ENCODE measurements around the gene THSD7A. TPM values are rescaled to one million over a fixed set of nuclear protein-coding genes. Genes with fewer than 3 reads are reported as not detected.

THSD7A gene
- polyA plus RNA-seq, 1 donor (not counting 4 experiments of a cell fraction or from before 2014, with no cell fraction given) = not detected

DNA sequence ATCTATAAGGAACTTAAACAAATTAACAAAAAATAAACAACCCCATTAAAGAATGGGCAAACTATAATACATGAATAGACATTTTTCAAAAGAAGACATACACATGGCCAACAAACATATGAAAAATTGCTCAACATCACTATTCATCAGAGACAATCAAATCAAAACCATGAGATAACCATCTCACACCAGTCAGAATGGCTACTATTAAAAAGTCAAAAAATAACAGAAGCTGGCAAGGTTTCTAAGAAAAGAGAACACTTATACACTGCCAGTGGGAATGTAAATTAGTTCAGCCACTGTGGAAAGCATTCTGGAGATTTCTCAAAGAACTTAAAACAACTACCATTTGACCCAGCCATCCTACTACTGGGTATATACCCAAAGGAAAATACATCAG is 280.5 kb downstream of the THSD7A start:
- Histone ChIP-seq H3K9me1 (ENCODE audit: control insufficient read depth, extremely low read depth, insufficient read depth, low read length) (no peaks in the 10 kb centered on the region), H3K27ac (ENCODE audit: control insufficient read depth, insufficient read depth, low read length) (no peak overlapping the region), H3K27me3 (ENCODE audit: control insufficient read depth, extremely low read depth, insufficient read depth, low read length) (no peaks in the 10 kb centered on the region), H3K36me3 (ENCODE audit: control insufficient read depth in 2 of 2, extremely low read depth in 1 of 2, insufficient read depth in 2 of 2, low read length in 2 of 2) (no peaks in the 10 kb centered on the region), H2AFZ (ENCODE audit: control insufficient read depth, low read length) (no peak overlapping the region), H3K4me2 (ENCODE audit: control insufficient read depth, extremely low read depth, insufficient read depth, low read depth, low read length) (no peak overlapping the region), H3K9me3 (ENCODE audit: control insufficient read depth, low read depth, low read length) (no peaks in the 10 kb centered on the region), H3K4me3 (ENCODE audit: control insufficient read depth in 2 of 3, extremely low read depth in 1 of 3, insufficient read depth in 2 of 3, low read depth in 1 of 3, low read length in 3 of 3) (no peak overlapping the region), H4K20me1 (ENCODE audit: control insufficient read depth, extremely low read depth, insufficient read depth, low read length) (no peaks in the 10 kb centered on the region), H3K79me2 (ENCODE audit: control insufficient read depth, insufficient read depth, low read length) (no peaks in the 10 kb centered on the region), H3K4me1 (ENCODE audit: control insufficient read depth, extremely low read depth, insufficient read depth, low read length) (no peaks in the 10 kb centered on the region), H3K9ac (ENCODE audit: control insufficient read depth, extremely low read depth, insufficient read depth, low read length) (no peak overlapping the region)
- DNase-seq (ENCODE audit: low read depth, low spot score) (no peak), FAIRE-seq (no peak)
- dilution Hi-C loops (cut with MboI; ENCODE audit: extremely low pct_ligation_motif_present, low sequenced_read_pairs) = no loop called here
- TF ChIP-seq EZH2 (IDR thresholded peaks at IDR 0.05; ENCODE audit: low read length) = no peak
- TF ChIP-seq CTCF (optimal IDR thresholded peaks at IDR 0.05 in 1 of 3, IDR thresholded peaks at IDR 0.05 in 1 of 3, conservative IDR thresholded peaks at IDR 0.05 in 1 of 3; ENCODE audit: extremely low read depth in 1 of 3, insufficient read depth in 2 of 3, low read length in 3 of 3) = no peak

DNA sequence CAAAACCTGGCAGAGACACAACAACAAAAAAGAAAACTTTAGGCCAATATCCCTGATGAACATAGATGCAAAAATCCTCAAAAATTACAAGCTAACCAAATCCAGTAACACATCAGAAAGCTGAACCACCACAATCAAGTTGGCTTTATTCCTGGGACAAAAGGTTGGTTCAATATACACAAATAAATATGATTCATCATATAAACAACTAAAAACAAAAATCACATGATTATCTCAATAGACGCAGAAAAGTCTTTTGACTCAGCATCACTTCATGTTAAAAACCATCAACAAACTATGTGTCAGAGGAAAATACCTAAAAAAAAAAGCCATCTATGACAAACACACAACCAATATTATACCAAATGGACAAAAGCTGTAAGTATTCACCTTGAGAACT is 283.5 kb downstream of the THSD7A start:
- H3K36me3 ChIP-seq (ENCODE audit: control insufficient read depth in 2 of 2, extremely low read depth in 1 of 2, insufficient read depth in 2 of 2, low read length in 2 of 2) = no peaks in the 10 kb centered on the region
- H3K27ac ChIP-seq (ENCODE audit: control insufficient read depth, insufficient read depth, low read length) = no peak overlapping the region
- H4K20me1 ChIP-seq (ENCODE audit: control insufficient read depth, extremely low read depth, insufficient read depth, low read length) = no peaks in the 10 kb centered on the region
- no peak overlapping the region for H3K4me2 ChIP-seq (ENCODE audit: control insufficient read depth, extremely low read depth, insufficient read depth, low read depth, low read length)
- no peak overlapping the region for H3K9ac ChIP-seq (ENCODE audit: control insufficient read depth, extremely low read depth, insufficient read depth, low read length)
- dilution Hi-C loops (cut with MboI; ENCODE audit: extremely low pct_ligation_motif_present, low sequenced_read_pairs) = no loop called here
- no peaks in the 10 kb centered on the region for H3K79me2 ChIP-seq (ENCODE audit: control insufficient read depth, insufficient read depth, low read length)
- FAIRE-seq (no peak), DNase-seq (ENCODE audit: low read depth, low spot score) (no peak)
- no peak overlapping the region for H3K4me3 ChIP-seq (ENCODE audit: control insufficient read depth in 2 of 3, extremely low read depth in 1 of 3, insufficient read depth in 2 of 3, low read depth in 1 of 3, low read length in 3 of 3)
- H3K9me3 ChIP-seq (ENCODE audit: control insufficient read depth, low read depth, low read length) = no peaks in the 10 kb centered on the region
- no peaks in the 10 kb centered on the region for H3K9me1 ChIP-seq (ENCODE audit: control insufficient read depth, extremely low read depth, insufficient read depth, low read length)
- TF ChIP-seq EZH2 (IDR thresholded peaks at IDR 0.05; ENCODE audit: low read length) (no peak), CTCF (optimal IDR thresholded peaks at IDR 0.05 in 1 of 3, IDR thresholded peaks at IDR 0.05 in 1 of 3, conservative IDR thresholded peaks at IDR 0.05 in 1 of 3; ENCODE audit: extremely low read depth in 1 of 3, insufficient read depth in 2 of 3, low read length in 3 of 3) (no peak)
- no peak overlapping the region for H2AFZ ChIP-seq (ENCODE audit: control insufficient read depth, low read length)
- no peaks in the 10 kb centered on the region for H3K27me3 ChIP-seq (ENCODE audit: control insufficient read depth, extremely low read depth, insufficient read depth, low read length)
- no peaks in the 10 kb centered on the region for H3K4me1 ChIP-seq (ENCODE audit: control insufficient read depth, extremely low read depth, insufficient read depth, low read length)

Data from keratinocyte (primary cell).